ENCODE results near the gene HEATR3.

Gene HEATR3

GRCh38 chr16:50024684-50025536 lies 40.9 kb upstream of the HEATR3 start, which contains the start of gene CNEP1R1:
TSS of gene CNEP1R1 (plus strand) at chr16:50025225. CDS start at chr16:50025316, 91 bp downstream.
- DNase-seq (ENCODE audit: extremely low spot score), result peak; percentile 97
- CTCF ChIA-PET, result interaction anchor here (0.5 to 2.8 kb wide), 24 partner anchors 10 to 624 kb away, joined by 3 to 19 read pairs (median 4); partner anchors contain the start of gene HEATR3
- POLR2A ChIA-PET, result interaction anchor here (0.8 to 1.6 kb wide), 11 partner anchors 12 to 185 kb away, joined by 3 to 13 read pairs (median 4); partner anchors contain the start of gene HEATR3
- peak; percentile 69; the same call in 1 of the 2 replicates for TF ChIP-seq FOXM1 (IDR thresholded peaks at IDR 0.05; ENCODE audit: borderline replicate concordance)
- TF ChIP-seq SP1 (IDR thresholded peaks at IDR 0.05), result peak; percentile 55; the same call in 1 of the 2 replicates
- no peak for TF ChIP-seq SUZ12 (IDR thresholded peaks at IDR 0.05)

DNA sequence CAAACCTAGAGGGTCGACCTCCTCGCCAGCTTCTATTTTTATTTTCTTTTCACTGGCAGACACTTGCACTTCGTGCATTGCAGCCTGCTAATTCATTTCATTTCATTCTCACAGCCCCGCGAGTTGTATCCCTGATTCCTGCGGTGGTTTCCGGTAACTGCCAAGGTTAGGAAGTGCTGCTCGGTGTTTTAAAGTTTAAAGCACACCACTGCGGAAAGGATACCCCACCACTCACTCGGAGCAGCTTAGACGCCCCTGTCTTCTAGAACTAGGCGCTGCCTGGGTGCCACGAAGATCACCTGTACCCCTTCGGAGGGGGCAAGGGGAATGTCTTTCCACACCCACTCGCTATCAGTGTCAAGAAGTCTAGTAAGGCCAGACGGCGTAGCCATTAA lies 40.2 kb upstream of the HEATR3 start:
- DNase-seq (ENCODE audit: extremely low spot score), result peak; percentile 42
- TF ChIP-seq FOXK2 (IDR thresholded peaks at IDR 0.05) (no peak), FOXA1 (IDR thresholded peaks at IDR 0.05) (no peak), BHLHE40 (IDR thresholded peaks at IDR 0.05; ENCODE audit: borderline replicate concordance) (no peak), TARDBP (IDR thresholded peaks at IDR 0.05) (no peak), SUZ12 (IDR thresholded peaks at IDR 0.05) (no peak), NFRKB (IDR thresholded peaks at IDR 0.05) (no peak), LEF1 (IDR thresholded peaks at IDR 0.05; ENCODE audit: borderline replicate concordance) (no peak), HDGF (IDR thresholded peaks at IDR 0.05; ENCODE audit: borderline replicate concordance) (no peak), ZNF384 (IDR thresholded peaks at IDR 0.05) (no peak), FOXM1 (IDR thresholded peaks at IDR 0.05; ENCODE audit: borderline replicate concordance) (no peak), ARNT (IDR thresholded peaks at IDR 0.05) (no peak), L3MBTL2 (conservative IDR thresholded peaks at IDR 0.05) (no peak), SP1 (IDR thresholded peaks at IDR 0.05) (no peak), PKNOX1 (IDR thresholded peaks at IDR 0.05) (no peak), ELF4 (IDR thresholded peaks at IDR 0.05) (no peak), CTBP1 (IDR thresholded peaks at IDR 0.05; ENCODE audit: borderline replicate concordance) (no peak)
- POLR2A ChIA-PET, result interaction anchor here (0.6 to 1.6 kb wide), 11 partner anchors 12 to 185 kb away, joined by 3 to 13 read pairs (median 4); partner anchors contain the start of gene HEATR3
- CTCF ChIA-PET, result interaction anchor here (0.5 to 2.8 kb wide), 20 partner anchors 10 to 625 kb away, joined by 3 to 19 read pairs (median 4); partner anchors contain the start of gene HEATR3

- ChIA-PET POLR2A (no interaction called here), CTCF (no interaction called here)
- no peak for TF ChIP-seq BHLHE40 (IDR thresholded peaks at IDR 0.05; ENCODE audit: borderline replicate concordance)
- no peak for TF ChIP-seq ARNT (IDR thresholded peaks at IDR 0.05)
- TF ChIP-seq FOXM1 (IDR thresholded peaks at IDR 0.05; ENCODE audit: borderline replicate concordance), result no peak
- TF ChIP-seq FOXA1 (IDR thresholded peaks at IDR 0.05), result no peak
- no peak for TF ChIP-seq CTBP1 (IDR thresholded peaks at IDR 0.05; ENCODE audit: borderline replicate concordance)
- no peak for DNase-seq (ENCODE audit: extremely low spot score)
Observed at GRCh38 chr16:50027829-50028228, 37.9 kb upstream of the HEATR3 start.

GRCh38 chr16:50035468-50035992 lies 30.2 kb upstream of the HEATR3 start:
- ChIA-PET CTCF (no interaction called here), POLR2A (no interaction called here)
- TF ChIP-seq PKNOX1 (IDR thresholded peaks at IDR 0.05), result no peak
- TF ChIP-seq ELF4 (IDR thresholded peaks at IDR 0.05), result no peak
- TF ChIP-seq SP1 (IDR thresholded peaks at IDR 0.05), result no peak
- TF ChIP-seq BHLHE40 (IDR thresholded peaks at IDR 0.05; ENCODE audit: borderline replicate concordance), result no peak
- TF ChIP-seq L3MBTL2 (conservative IDR thresholded peaks at IDR 0.05), result no peak
- TF ChIP-seq ARNT (IDR thresholded peaks at IDR 0.05), result no peak
- DNase-seq (ENCODE audit: extremely low spot score), result no peak

DNA sequence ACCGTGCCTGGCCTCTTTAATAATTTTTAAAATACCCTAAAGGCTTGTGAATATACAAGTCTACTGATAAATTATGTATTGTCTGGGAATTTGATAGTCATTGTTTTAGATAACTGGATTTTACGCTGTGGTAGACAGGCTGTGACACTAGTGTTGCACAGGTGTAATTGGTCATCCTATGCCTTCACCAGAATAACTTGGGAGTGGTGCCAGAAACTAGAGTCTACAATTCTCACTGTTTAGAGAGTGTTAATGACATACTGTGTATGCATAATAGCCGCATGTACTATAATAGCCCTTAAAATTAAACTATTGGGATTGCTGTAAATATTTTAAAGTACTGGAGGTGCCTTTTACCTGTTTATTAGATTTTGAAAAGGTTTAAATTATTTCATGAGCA lies 29.3 kb upstream of the HEATR3 start:
- TF ChIP-seq FOXA1 (IDR thresholded peaks at IDR 0.05), result no peak
- no peak for TF ChIP-seq HDGF (IDR thresholded peaks at IDR 0.05; ENCODE audit: borderline replicate concordance)
- TF ChIP-seq L3MBTL2 (conservative IDR thresholded peaks at IDR 0.05), result no peak
- no peak for TF ChIP-seq ARNT (IDR thresholded peaks at IDR 0.05)
- TF ChIP-seq NFRKB (IDR thresholded peaks at IDR 0.05), result no peak
- no peak for TF ChIP-seq CTBP1 (IDR thresholded peaks at IDR 0.05; ENCODE audit: borderline replicate concordance)
- DNase-seq (ENCODE audit: extremely low spot score), result no peak
- ChIA-PET POLR2A (interaction anchor here (1.2 kb wide), 1 partner anchor 11 kb away, joined by 3 read pairs; no protein-coding TSS in a partner anchor), CTCF (interaction anchor here (0.7 kb wide), 1 partner anchor 174 kb away, joined by 6 read pairs; no protein-coding TSS in a partner anchor)

DNA sequence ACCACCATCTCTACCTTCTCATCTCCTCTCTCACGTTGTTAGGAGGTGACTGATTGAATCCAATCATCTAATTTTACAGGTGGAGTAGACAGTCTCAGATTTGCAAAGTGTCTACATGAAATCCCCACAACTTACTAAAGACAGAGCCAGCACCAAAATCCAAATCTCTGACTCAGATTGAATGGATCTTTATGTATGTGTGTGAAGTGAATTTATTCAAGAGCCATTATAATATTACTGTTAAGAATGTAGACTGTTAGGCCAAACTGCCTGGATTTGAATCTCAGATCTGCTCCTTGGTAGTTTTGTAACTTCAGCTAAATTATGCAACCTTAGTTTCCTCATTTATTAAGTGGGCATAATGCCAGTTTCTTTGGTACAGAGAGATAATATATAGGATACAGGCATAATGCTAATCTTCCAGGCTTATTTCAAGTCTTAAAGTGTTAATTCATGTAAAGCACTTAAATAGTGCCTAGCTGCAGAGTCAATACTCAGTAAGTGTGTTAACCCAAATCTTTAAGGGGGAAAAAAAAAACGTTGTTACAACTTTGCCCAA lies 28.0 kb upstream of the HEATR3 start:
- ChIA-PET CTCF (interaction anchor here (0.6 kb wide), 1 partner anchor 1280 kb away, joined by 3 read pairs; no protein-coding TSS in a partner anchor), POLR2A (interaction anchor here (1.2 kb wide), 1 partner anchor 12 kb away, joined by 3 read pairs; no protein-coding TSS in a partner anchor)
- TF ChIP-seq FOXM1 (IDR thresholded peaks at IDR 0.05; ENCODE audit: borderline replicate concordance) (no peak), TARDBP (IDR thresholded peaks at IDR 0.05) (no peak), ARNT (IDR thresholded peaks at IDR 0.05) (no peak), BHLHE40 (IDR thresholded peaks at IDR 0.05; ENCODE audit: borderline replicate concordance) (no peak), FOXK2 (IDR thresholded peaks at IDR 0.05) (no peak), L3MBTL2 (conservative IDR thresholded peaks at IDR 0.05) (no peak), ELF4 (IDR thresholded peaks at IDR 0.05) (no peak), PKNOX1 (IDR thresholded peaks at IDR 0.05) (no peak), NFRKB (IDR thresholded peaks at IDR 0.05) (no peak), CTBP1 (IDR thresholded peaks at IDR 0.05; ENCODE audit: borderline replicate concordance) (no peak), LEF1 (IDR thresholded peaks at IDR 0.05; ENCODE audit: borderline replicate concordance) (no peak), FOXA1 (IDR thresholded peaks at IDR 0.05) (no peak), HDGF (IDR thresholded peaks at IDR 0.05; ENCODE audit: borderline replicate concordance) (no peak), SUZ12 (IDR thresholded peaks at IDR 0.05) (no peak), SP1 (IDR thresholded peaks at IDR 0.05) (no peak), ZNF384 (IDR thresholded peaks at IDR 0.05) (no peak)
- DNase-seq (ENCODE audit: extremely low spot score), result no peak

Data from HEK293T (cell line).